Measurements from ENCODE around the gene PKP1.
"Not testable (repeated sequence)": the region's sequence is repeated elsewhere in the genome, so short reads cannot be mapped to it uniquely, and the experiment has no call there.

PKP1 gene

GRCh38 chr1:201282931-201283829 is at the start of gene PKP1:
Gene PKP1 (plus strand): TSS chr1:201283506. CDS start chr1:201283703, 197 bp downstream.
- DNase-seq, result no peak

GRCh38 chr1:201239646-201240045 is 43.7 kb upstream of the PKP1 start:
- DNase-seq, result not testable (repeated sequence)

GRCh38 chr1:201240171-201240570 is 43.1 kb upstream of the PKP1 start:
- DNase-seq, result no peak

GRCh38 chr1:201241736-201242135 is 41.6 kb upstream of the PKP1 start:
- no peak for DNase-seq

- peak; percentile 67 for DNase-seq
Measured at GRCh38 chr1:201245082-201245481, 38.2 kb upstream of the PKP1 start.

GRCh38 chr1:201248721-201249559 is 34.4 kb upstream of the PKP1 start:
- DNase-seq, result no peak

- DNase-seq, result no peak
Measured at GRCh38 chr1:201250326-201251011, 32.8 kb upstream of the PKP1 start.

- no peak for DNase-seq
Measured at GRCh38 chr1:201251411-201251810, 31.9 kb upstream of the PKP1 start.

GRCh38 chr1:201251851-201252430 is 31.4 kb upstream of the PKP1 start:
- no peak for DNase-seq

- no peak for DNase-seq
Measured at GRCh38 chr1:201252944-201253371, 30.3 kb upstream of the PKP1 start.

- no peak for DNase-seq
Measured at GRCh38 chr1:201253411-201253810, 29.9 kb upstream of the PKP1 start.

GRCh38 chr1:201253906-201254624 is 29.2 kb upstream of the PKP1 start:
- no peak for DNase-seq

- peak; percentile 34 for DNase-seq
Measured at GRCh38 chr1:201254625-201255478, 28.5 kb upstream of the PKP1 start.

GRCh38 chr1:201255479-201256362 is 27.6 kb upstream of the PKP1 start:
- no peak for DNase-seq

GRCh38 chr1:201258132-201258531 is 25.2 kb upstream of the PKP1 start:
- not testable (repeated sequence) for DNase-seq

GRCh38 chr1:201258763-201259230 is 24.5 kb upstream of the PKP1 start:
- no peak for DNase-seq

- DNase-seq, result peak; percentile 43
Measured at GRCh38 chr1:201259476-201260235, 23.6 kb upstream of the PKP1 start.

GRCh38 chr1:201260236-201260590 is 23.1 kb upstream of the PKP1 start:
- no peak for DNase-seq

GRCh38 chr1:201260648-201261311 is 22.5 kb upstream of the PKP1 start:
- no peak for DNase-seq
